ENCODE results near the gene SH2D6.
A peak's percentile ranks its signal among the peaks of the same experiment; 100 is the strongest.
"Not testable (repeated sequence)": the region's sequence is repeated elsewhere in the genome, so short reads cannot be mapped to it uniquely, and the experiment has no call there.

The SH2D6 gene

DNA sequence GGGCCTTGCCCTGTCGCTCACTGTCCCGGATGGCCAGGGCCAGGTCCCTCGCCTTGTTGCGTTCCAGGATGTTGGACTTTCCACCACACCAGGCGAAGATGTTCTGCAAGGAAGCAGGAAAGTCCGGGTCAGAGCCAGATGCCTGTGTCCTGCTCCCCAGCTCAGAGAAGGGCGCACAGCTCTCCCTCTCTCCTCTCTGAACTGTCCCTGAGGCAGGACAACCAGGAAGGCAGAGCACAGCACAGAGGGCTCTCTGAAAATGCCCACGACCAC, 19.4 kb upstream of the SH2D6 start:
- no peak for DNase-seq

DNA sequence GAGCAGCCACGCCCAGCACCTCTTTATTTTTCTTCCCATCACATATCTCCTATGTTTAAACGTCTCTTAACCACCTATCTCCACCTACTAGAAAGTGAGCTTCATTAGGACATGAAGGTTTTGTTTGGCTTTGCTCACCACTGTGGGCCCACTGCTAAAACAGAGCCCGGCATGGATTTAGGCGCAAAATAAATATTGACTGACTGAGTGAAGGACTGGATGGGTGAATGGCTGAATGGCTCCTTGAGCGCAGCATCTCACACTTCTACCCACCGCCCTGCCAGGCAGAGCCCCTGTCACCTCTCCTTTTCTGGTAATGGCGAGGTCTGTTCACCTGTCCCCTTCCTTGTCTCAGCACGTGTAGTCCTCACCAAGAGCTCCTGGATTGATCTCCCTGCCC, 18.5 kb upstream of the SH2D6 start:
- no peak for DNase-seq

DNA sequence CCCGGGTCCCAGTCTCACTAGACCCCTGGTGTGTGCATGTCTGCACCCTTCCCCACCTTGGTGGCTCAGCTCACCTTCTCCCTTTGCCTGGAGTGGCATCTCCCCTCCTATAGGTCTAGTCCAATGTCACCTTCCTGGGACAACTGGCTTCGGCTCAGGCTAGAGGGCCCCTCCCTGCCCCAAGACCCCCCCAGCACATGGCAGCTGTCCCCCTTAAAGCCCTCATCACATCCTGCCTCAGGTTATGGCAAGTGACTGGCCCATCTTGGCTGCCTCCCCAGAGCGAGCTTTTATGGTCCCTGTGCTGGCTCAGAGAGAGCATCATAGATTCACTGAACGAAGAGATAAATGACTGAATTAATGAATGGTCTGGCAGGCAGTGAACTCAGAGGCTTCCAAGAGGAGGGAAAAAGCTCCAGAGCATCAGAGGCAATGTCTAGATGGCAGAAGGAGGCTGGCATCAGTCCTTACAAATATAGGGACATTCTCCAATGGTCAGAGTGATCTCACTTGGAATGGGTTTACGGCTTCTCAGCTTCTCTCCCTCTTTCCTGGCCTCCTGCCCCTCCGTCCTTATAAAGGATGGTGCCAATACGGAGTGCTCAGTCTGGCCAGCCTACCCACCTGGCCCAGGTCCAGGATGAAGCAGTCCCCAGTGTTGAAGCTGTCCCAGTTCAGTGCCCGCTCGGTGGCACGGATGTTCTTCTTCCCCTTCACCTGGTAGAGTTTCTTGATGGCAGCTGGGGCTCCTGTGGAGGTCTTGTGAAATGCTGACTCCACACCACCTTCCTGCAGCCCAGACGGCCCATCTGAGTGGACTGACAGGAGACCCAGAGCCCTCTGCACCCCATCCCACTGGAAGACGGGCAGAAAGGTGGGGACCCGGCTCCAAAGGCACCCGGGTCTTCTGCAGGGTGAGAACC, 17.7 kb upstream of the SH2D6 start:
- no peak for DNase-seq

DNA sequence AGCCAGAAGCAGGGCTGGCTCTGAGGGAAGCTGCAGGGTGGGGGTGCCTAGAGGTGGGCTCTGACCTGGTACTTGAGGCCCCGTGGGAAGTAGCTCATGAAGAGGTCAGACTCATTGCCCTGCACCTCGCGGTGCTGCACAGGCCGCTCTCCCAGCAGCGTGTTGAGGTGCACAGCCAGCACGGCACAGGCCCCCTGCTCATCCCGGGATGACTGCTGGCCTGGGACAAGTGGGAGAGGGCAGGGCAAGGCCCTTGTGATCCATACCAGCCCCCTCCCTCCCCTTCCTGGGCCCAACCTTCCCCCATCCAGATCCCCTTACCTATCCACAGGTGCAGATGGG, 17.1 kb upstream of the SH2D6 start:
- DNase-seq, result no peak

DNA sequence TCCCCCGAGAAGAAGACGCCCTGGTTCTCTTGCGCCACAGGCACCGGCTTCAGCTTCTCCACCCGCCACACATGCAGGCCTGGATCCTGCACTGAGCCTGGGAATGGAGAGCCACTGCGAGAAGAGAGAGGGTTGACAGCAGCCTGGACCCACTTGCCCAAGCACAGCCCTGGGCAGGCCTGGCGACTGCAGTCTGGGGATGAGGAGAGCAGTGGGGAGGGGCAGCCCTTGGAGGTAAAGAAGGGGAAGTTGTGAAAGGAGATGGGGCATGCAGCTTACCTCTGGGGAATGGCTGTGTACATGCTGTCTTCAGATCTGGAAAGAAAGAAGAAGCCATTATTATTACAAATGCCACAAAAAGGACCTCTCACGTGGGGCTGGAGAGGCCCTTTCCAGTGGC, 16.7 kb upstream of the SH2D6 start:
- no peak for DNase-seq

DNA sequence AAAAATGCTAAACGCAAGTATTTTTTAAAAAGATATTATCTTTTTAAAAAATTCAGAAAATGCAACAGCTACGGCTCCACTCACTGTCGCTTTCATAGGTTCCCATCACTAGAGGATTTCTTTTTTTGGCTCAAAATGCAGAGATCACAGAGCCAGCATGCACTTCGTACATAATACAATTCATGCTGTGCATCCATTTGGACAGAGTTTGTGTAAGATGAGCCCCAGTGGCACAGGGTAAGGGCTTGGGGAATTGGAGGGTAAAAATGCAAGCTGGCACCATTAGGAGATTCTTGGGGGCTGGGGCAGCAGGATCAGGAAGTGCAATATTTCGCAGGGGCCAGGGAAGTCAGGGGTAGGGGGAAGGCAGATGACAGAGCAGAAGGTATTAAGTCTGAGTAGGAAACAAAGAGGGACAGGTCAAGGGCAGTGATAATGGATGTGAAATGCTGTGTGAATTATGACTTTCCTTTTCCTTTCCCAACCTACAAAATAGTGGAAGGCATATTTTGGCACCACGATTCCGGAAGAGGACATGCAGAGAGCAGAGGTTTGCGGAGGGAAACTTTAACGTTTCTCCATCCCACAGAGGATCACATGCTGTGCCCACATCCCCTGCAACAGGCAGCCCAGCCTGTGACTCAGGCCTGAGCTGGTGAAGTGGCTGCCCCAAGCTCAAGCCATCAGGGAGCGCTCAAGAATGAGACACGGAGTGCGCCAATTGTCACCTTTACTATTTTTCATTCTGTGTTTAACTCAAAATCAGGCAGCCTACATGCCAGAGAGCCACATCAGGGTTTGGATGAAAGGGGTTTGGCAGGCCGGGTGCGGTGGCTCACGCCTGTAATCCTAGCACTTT, 13.1 kb upstream of the SH2D6 start:
- DNase-seq, result no peak

- DNase-seq, result no peak
Measured at GRCh38 chr2:85409845-85410583, 8.5 kb upstream of the SH2D6 start, which contains the start of gene CAPG. CAPG (minus strand) TSS chr2:85410366; CDS start chr2:85402145, 8,221 bp downstream.

- DNase-seq, result no peak
Measured at GRCh38 chr2:85410584-85411404, 7.7 kb upstream of the SH2D6 start.

DNA sequence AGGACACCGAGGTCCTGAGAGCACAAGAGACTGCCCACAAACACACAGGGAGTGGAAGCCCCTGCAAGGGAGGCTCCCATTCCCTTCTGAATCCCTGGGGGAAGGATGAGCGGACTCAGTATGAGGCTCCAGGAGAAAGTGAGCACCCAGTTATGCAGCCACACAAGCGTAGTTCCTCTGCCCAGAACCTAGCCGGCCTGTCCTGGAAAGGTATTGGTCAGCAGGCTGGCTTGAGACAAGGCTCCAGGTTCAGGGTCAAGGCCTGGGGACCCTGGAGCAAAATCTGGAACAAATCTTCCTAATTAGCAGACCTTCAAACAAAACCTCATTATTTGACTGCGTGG, 7.1 kb upstream of the SH2D6 start:
- DNase-seq, result no peak

DNA sequence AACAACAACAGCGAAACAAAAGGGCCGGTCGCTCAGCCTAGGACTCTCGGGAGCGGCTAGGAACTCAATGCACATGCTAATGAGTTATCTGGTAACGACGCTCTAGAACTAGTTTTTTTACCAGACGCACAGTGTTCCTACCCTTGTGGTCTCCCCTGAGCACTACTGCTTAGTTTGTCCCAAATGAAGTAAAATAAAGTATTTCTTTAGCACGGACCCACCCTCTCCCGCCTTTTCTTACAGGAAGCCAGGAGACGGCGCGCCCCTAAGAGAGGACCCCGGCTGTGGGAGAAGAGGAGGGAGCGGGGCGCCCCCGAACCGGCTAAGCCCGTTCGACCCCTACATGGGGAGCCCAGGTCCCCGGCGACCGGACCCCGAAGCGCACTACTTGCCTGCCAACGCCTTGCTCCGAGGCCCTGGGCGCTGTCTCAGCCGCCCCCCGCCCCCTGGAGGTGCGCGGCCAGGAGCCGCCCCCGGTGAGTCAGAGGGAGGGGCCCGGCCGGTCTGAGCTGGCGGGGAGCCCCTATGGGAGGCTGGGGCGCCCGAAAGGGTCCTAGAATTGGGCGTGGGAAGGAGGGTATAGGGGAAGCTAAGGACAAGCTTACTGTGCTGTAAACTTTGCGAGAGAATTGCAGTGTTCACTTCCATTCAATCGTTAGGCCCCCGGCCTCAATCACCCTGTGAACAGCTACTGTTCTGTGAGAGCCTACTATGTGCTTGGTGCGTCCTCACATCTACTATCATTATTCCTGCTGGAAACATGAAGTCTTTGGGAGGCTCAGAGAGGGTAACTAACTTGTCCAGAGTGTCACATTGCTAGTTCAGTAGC, 4.7 kb upstream of the SH2D6 start:
- no peak for DNase-seq

GRCh38 chr2:85414421-85414759, 4.1 kb upstream of the SH2D6 start:
- DNase-seq, result not testable (repeated sequence)

DNA sequence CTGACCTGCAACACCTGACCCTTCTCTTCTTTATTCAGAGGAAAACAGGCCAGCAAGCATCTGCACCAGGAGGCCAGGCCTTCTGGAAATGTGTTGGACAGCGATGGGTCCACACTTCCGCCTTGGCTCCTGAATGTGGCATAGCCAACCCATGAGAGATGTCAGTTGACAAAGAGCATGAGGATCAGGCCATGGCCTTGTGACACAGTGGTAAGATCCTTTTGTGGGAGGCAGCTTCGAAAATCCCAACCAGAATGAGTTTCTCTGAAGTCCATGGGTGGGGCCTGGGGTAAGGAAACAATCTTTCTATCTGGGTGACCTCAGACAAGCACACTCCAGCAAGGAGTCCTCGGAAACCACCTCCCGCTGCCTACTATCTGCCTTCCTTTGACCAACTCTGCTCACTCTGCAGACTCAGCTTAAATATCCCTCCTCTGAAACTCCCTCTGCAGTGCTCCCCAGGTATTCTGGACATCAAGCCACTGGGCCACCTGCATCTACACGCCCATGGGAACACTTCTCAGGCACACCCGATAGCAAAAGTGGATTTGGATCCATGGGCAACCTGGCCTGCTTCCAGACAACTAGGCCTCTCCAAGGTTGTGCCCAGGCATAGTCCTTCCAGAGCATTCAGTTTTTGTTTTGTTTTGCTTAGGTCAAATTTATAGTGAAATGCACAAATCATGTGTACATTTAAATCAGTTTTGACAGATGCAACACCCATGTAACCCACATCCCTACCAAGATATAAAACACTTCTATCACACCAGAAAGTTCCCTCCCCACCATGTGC, 3.6 kb upstream of the SH2D6 start:
- no peak for DNase-seq

GRCh38 chr2:85415980-85416650, 2.4 kb upstream of the SH2D6 start:
- no peak for DNase-seq

DNA sequence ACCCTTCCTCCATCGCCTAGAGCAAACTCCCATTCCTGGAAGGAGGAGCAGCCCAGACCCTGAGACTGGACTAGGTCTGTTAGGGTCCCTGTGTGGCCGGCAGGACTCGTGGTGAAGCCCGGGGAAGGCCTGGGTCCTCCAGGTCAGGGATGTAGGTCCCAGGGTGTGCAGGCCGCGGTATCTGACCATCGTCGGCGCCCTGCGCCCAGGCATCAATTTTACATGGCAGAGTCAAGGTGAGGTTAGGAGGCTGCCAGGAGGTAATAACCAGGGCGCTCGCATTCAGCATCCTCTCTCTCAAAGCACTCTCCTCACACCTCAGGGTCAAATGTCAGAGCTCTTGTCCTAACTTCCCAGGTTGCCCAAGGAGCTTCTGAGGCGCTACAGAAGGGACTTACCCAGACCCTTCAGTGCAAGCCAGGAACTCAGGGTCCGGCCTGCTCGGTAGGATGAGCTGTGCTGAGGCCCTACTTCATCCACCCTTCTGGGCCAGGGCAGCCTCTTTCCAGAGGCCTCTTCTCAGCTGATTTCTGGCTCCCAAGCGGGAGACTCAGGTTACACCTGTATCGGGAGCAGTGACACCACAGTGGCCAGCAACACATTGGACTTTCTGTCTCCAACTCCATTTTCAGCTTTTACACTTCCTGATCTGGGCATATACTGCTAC, 628 bp downstream of the SH2D6 start:
- no peak for DNase-seq

DNA sequence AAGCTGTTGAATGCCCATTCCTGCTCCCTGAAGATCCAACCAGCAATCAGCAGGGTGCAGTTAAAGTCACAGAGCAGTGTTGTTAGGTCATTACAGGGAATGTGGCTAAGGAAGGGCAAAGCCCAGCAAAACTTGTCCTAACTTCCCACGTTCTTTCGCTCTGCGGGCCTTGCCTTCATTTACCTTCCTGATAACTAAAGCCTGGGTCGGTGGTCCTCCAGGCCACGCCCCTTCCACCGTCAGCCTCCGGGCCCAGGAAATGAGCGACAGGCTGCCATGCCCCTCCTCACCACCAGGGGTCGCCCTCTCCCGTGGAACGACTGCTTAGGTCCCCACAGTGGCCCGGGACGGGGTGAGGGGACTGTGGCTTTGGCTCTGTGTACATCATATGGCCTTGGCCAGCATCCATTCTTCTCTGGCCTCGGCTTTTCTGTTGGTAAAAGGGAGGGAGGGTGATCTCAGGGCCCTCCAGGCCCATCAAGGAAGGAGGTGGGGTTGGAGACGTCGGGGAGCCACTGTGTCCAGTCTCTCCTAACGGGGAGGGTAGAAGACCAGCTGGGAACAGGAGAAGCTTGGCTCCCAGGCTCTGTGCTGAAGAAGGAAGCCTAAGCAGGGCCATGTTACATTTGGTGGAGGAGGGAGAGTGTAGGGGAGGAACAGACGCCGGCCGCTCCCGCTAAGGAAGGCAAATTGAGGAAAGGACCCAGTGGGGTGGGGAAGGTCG, 2.2 kb downstream of the SH2D6 start:
- peak; percentile 68 for DNase-seq

GRCh38 chr2:85421260-85422071, 3.0 kb downstream of the SH2D6 start:
- DNase-seq, result no peak

GRCh38 chr2:85422072-85422457, 3.6 kb downstream of the SH2D6 start:
- DNase-seq, result no peak

DNA sequence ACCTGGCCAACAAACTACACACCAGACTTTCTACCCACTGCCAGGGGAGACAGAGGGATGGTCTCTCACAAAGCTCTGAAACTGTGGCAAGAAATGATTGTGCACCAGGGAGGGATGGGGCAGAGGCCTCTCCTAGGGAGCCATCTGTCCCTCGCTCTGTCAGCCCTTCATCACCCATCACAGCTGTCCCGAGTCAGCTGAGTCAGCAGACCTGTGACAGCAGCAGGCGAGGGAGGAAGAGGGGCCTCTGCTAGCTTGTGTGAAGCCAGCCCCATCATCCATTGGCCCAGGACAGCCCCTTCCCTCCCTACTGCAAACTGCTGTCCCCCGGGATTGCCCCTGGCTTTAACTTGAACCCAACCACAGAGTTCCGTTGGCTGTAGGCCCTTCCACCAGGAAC, 5.0 kb downstream of the SH2D6 start:
- no peak for DNase-seq
